IMR-90 (cell line): Measurements from ENCODE around the gene PTAR1. TPM values are rescaled to one million over a fixed set of nuclear protein-coding genes. Genes with fewer than 3 reads are reported as not detected.

Experiments used
- ATAC-seq: fragments of 200-7000 bp; cut with Tn5 transposase; 2 replicates; pipeline ENCODE4 v1.9.1; 2020; ENCODE audit warnings: low read depth, mild to moderate bottlenecking, moderate library complexity
- BruUV-seq: library from RNA; stranded (reverse); fragments of 400-500 nt; replicated peaks from 2 replicates; lab custom pipeline; 2021; lab: Mats Ljungman, UMichigan
- CTCF ChIA-PET: fragments of 300-600 bp; formaldehyde crosslinking; extraction: SDS; loops from one replicate; lab custom pipeline; 2021; ENCODE audit warnings: antibody characterized with exemption; lab: Yijun Ruan, JAX
- POLR2A ChIA-PET: fragments of 300-600 bp; sonication (Branson Sonifier 250); formaldehyde crosslinking; loops from one replicate; lab custom pipeline; 2022; ENCODE audit warnings: antibody characterized with exemption; ENCODE audit not compliant: unreplicated experiment; lab: Charles Lee
- DNase-seq: peaks from one replicate; pipeline ENCODE4 v3.0.0; 2013
- H2AFZ ChIP-seq: replicated peaks from 2 replicates; pipeline ENCODE3; 2013; ENCODE audit warnings: low read length, mild to moderate bottlenecking; ENCODE audit not compliant: poor library complexity
- H2AK5ac ChIP-seq: 2 replicates; pipeline ENCODE4 v1.6.1; 2013; ENCODE audit warnings: low read depth, low read length, inconsistent platforms
- H2AK9ac ChIP-seq: replicated peaks from 2 replicates; pipeline ENCODE3; 2013; ENCODE audit warnings: mild to moderate bottlenecking, low read depth, low read length, moderate library complexity; ENCODE audit not compliant: poor library complexity
- H2BK120ac ChIP-seq: 2 replicates; pipeline ENCODE4 v1.6.1; 2013; ENCODE audit warnings: low read depth, low read length, inconsistent platforms
- H2BK15ac ChIP-seq: 3 replicates; pipeline ENCODE4 v1.6.1; 2013; ENCODE audit warnings: low read depth, low read length, inconsistent platforms
- H2BK20ac ChIP-seq: 2 replicates; pipeline ENCODE4 v1.6.1; 2013; ENCODE audit warnings: low read depth, mild to moderate bottlenecking, inconsistent platforms, low read length, moderate library complexity
- H2BK5ac ChIP-seq: 2 replicates; pipeline ENCODE4 v1.6.1; 2013; ENCODE audit warnings: mild to moderate bottlenecking, low read depth, low read length, inconsistent platforms; ENCODE audit not compliant: poor library complexity, severe bottlenecking
- H3K14ac ChIP-seq: replicated peaks from 2 replicates; pipeline ENCODE4 v1.6.1; 2013; ENCODE audit warnings: low read depth, low read length, inconsistent platforms
- H3K18ac ChIP-seq: 2 replicates; pipeline ENCODE4 v1.6.1; 2013; ENCODE audit warnings: low read depth, low read length, control low read depth
- H3K23ac ChIP-seq: 2 replicates; pipeline ENCODE4 v1.6.1; 2013; ENCODE audit warnings: low read depth, low read length, inconsistent platforms
- H3K27ac ChIP-seq: 2 replicates; pipeline ENCODE4 v1.5.1; 2013; ENCODE audit warnings: mild to moderate bottlenecking, control low read depth, low read length; ENCODE audit not compliant: insufficient read depth
- H3K27me3 ChIP-seq: 2 replicates; pipeline ENCODE4 v1.6.1; 2013; ENCODE audit warnings: low read length; ENCODE audit not compliant: control insufficient read depth, insufficient read depth
- H3K36me3 ChIP-seq: 2 replicates; pipeline ENCODE4 v1.6.1; 2013; ENCODE audit warnings: low read length, mixed read lengths; ENCODE audit not compliant: control insufficient read depth, insufficient read depth
- H3K4ac ChIP-seq: 2 replicates; pipeline ENCODE4 v1.6.1; 2013; ENCODE audit warnings: low read depth, low read length, inconsistent platforms
- H3K4me1 ChIP-seq: 2 replicates; pipeline ENCODE4 v1.6.1; 2013; ENCODE audit warnings: low read length, mixed read lengths; ENCODE audit not compliant: control insufficient read depth, insufficient read depth
- H3K4me2 ChIP-seq: 2 replicates; pipeline ENCODE4 v1.6.1; 2013; ENCODE audit warnings: low read depth, mild to moderate bottlenecking, control low read depth, low read length, moderate library complexity
- H3K4me3 ChIP-seq: 2 replicates; pipeline ENCODE4 v1.5.1; 2013; ENCODE audit warnings: low read depth, mild to moderate bottlenecking, control low read depth, low read length, moderate library complexity; ENCODE audit not compliant: insufficient read depth
- H3K56ac ChIP-seq: 2 replicates; pipeline ENCODE4 v1.6.1; 2013; ENCODE audit warnings: low read length, inconsistent platforms; ENCODE audit not compliant: insufficient read depth; ENCODE audit errors: extremely low read depth
- H3K79me1 ChIP-seq, 2 experiments: 2 replicates each; pipeline ENCODE4 v1.6.1; 2013; ENCODE audit warnings: low read length in 2 of 2, inconsistent platforms in 1 of 2, low read depth in 1 of 2
- H3K9ac ChIP-seq: 2 replicates; pipeline ENCODE4 v1.6.1; 2013; ENCODE audit warnings: low read depth, low read length, control low read depth
- H3K9me1 ChIP-seq: 2 replicates; pipeline ENCODE4 v1.6.1; 2013; ENCODE audit warnings: low read length, inconsistent platforms; ENCODE audit not compliant: insufficient read depth
- H3K9me3 ChIP-seq: 2 replicates; pipeline ENCODE4 v1.6.1; 2013; ENCODE audit warnings: low read length; ENCODE audit not compliant: control insufficient read depth, insufficient read depth
- H4K20me1 ChIP-seq: 2 replicates; pipeline ENCODE4 v1.6.1; 2013; ENCODE audit warnings: low read length, inconsistent platforms; ENCODE audit not compliant: insufficient read depth
- H4K5ac ChIP-seq: 2 replicates; pipeline ENCODE4 v1.6.1; 2013; ENCODE audit warnings: mild to moderate bottlenecking, low read depth, low read length, control low read depth
- H4K8ac ChIP-seq, 2 experiments: 2 replicates each; pipeline ENCODE4 v1.6.1; 2013; ENCODE audit warnings: low read depth in 2 of 2, low read length in 2 of 2, control low read depth in 1 of 2, inconsistent platforms in 1 of 2
- H4K91ac ChIP-seq: 2 replicates; pipeline ENCODE4 v1.6.1; 2013; ENCODE audit warnings: low read depth, low read length, inconsistent platforms; ENCODE audit not compliant: insufficient read depth
- CEBPB ChIP-seq: IDR thresholded peaks from 2 replicates; pipeline ENCODE4 v1.6.1; 2012; ENCODE audit warnings: low read depth, low read length, improper control_type of control experiment
- CHD1 ChIP-seq: IDR thresholded peaks from 2 replicates; pipeline ENCODE4 v1.6.1; 2012; ENCODE audit warnings: low read depth, low read length, improper control_type of control experiment
- CTCF ChIP-seq: conservative IDR thresholded peaks from 2 replicates; pipeline ENCODE4 v1.5.1; 2012; ENCODE audit warnings: mild to moderate bottlenecking, low read depth, low read length, improper control_type of control experiment
- MAFK ChIP-seq: IDR thresholded peaks from 2 replicates; pipeline ENCODE4 v1.6.1; 2012; ENCODE audit warnings: low read depth, low read length, improper control_type of control experiment
- NFE2L2 ChIP-seq: fragments of 150-350 bp; IDR thresholded peaks from 2 replicates; pipeline ENCODE4 v1.6.1; 2016; ENCODE audit warnings: low read depth, mild to moderate bottlenecking, low read length
- RAD21 ChIP-seq: IDR thresholded peaks from 2 replicates; pipeline ENCODE4 v1.6.1; 2012; ENCODE audit warnings: low read length, improper control_type of control experiment
- RCOR1 ChIP-seq: IDR thresholded peaks from 2 replicates; pipeline ENCODE4 v1.6.1; 2012; ENCODE audit warnings: mild to moderate bottlenecking, low read length, improper control_type of control experiment; ENCODE audit not compliant: insufficient replicate concordance
- RFX5 ChIP-seq: IDR thresholded peaks from 2 replicates; pipeline ENCODE4 v1.8.0; 2012; ENCODE audit warnings: low read depth, mild to moderate bottlenecking, low read length, moderate library complexity
- WGBS, 2 experiments: methylation state at CpG; one replicate each; pipeline versions ENCODE4 v1.1.5 to v1.1.7; 2013; ENCODE audit warnings: missing lambda C conversion rate in 2 of 2; ENCODE audit not compliant: insufficient read length in 1 of 2; ENCODE audit errors: extremely low coverage in 2 of 2; 5-methylcytosine and 5-hydroxymethylcytosine counted together
- dilution Hi-C: fragments of 300-500 bp; cut with HindIII; formaldehyde crosslinking; loops from one replicate; pipeline ENCODE4 v1.14.3; 2018; ENCODE audit warnings: low sequenced_read_pairs; ENCODE audit not compliant: unreplicated experiment
- in situ Hi-C: fragments of 300-500 bp; cut with MboI; formaldehyde crosslinking; loops from 3 replicates; pipeline ENCODE4 v1.14.3; 2019; ENCODE audit warnings: low sequenced_read_pairs, inconsistent platforms, mixed read lengths
- intact Hi-C: fragments of 100-400 bp; cut with micrococcal nuclease; formaldehyde crosslinking; loops from 2 replicates; pipeline ENCODE4 v1.10.0; 2022
- polyA plus RNA-seq, 3 experiments: library from polyadenylated mRNA; depleted of rRNA; stranded (reverse); fragments of >200 nt; gene quantifications; 2 replicates each; pipeline ENCODE4 v1.2.3, GENCODE V29; 2012; ENCODE audit warnings: low replicate concordance in 1 of 3
- total RNA-seq: library from RNA; depleted of rRNA; stranded (reverse); fragments of >200 nt; gene quantifications from 2 replicates; pipeline ENCODE4 v1.2.3, GENCODE V29; 2012

The PTAR1 gene
- total and polyA plus RNA-seq, 2 of the 4 experiments (the other 2 are of a cell fraction), result 10.6 to 110 TPM

GRCh38 chr9:69673311-69673640 is 86.5 kb downstream of the PTAR1 start:
- H4K91ac ChIP-seq, result peak overlapping the region; percentile 70; the same call in 1 of the 2 replicates
- ATAC-seq (no peak; the same call in 1 of the 2 replicates), DNase-seq (no peak)
- H4K5ac ChIP-seq, result no peak overlapping the region
- no peaks in the 10 kb centered on the region for H3K9me3 ChIP-seq
- H3K4me2 ChIP-seq, result peak overlapping the region; percentile 84
- in situ Hi-C loops (loop anchor here (10.0 to 25.0 kb wide), 3 partner anchors 202 to 564 kb away; no protein-coding TSS in a partner anchor), dilution Hi-C loops (no loop called here), intact Hi-C loops (loop anchor here (1.0 to 10.0 kb wide), 5 partner anchors 86 to 552 kb away; no protein-coding TSS in a partner anchor)
- H3K56ac ChIP-seq, result no peak overlapping the region
- peak overlapping the region; percentile 55; the same call in 1 of the 2 replicates for H2BK20ac ChIP-seq
- H3K36me3 ChIP-seq, result no peaks in the 10 kb centered on the region
- no CpG with 5 or more reads among the region's 6 CpGs for WGBS, 2 experiments
- H3K14ac ChIP-seq, result peak overlapping the region; percentile 92
- H2BK120ac ChIP-seq, result peak overlapping the region; percentile 87; the same call in 1 of the 2 replicates
- H4K8ac ChIP-seq, result peak overlapping the region; percentile 25 to 92; a peak in 3 of 4 replicates
- peak overlapping the region; percentile 69 for H3K4me3 ChIP-seq
- H3K23ac ChIP-seq, result peak overlapping the region; percentile 93; the same call in 1 of the 2 replicates
- peaks cover 2% of the 10 kb centered on the region; the same call in 1 of the 2 replicates for H4K20me1 ChIP-seq
- peak overlapping the region; percentile 68; the same call in 1 of the 3 replicates for H2BK15ac ChIP-seq
- no TSS peak for BruUV-seq
- H3K4ac ChIP-seq, result peak overlapping the region; percentile 79
- no peak overlapping the region for H3K18ac ChIP-seq
- peaks cover 6% of the 10 kb centered on the region for H3K4me1 ChIP-seq
- peaks cover 17 to 34% of the 10 kb centered on the region in 2 experiments for H3K79me1 ChIP-seq
- peak overlapping the region; percentile 97 for H2AFZ ChIP-seq
- POLR2A ChIA-PET, result interaction anchor here (0.5 kb wide), 1 partner anchor 74 kb away, joined by 4 read pairs; no protein-coding TSS in a partner anchor
- H2BK5ac ChIP-seq, result no peak overlapping the region
- H3K27me3 ChIP-seq, result no peaks in the 10 kb centered on the region
- H3K9ac ChIP-seq, result peak overlapping the region; percentile 78
- no peak overlapping the region for H2AK5ac ChIP-seq
- TF ChIP-seq CEBPB (no peak), MAFK (no peak), NFE2L2 (no peak), RAD21 (no peak), CTCF (no peak), CHD1 (no peak), RFX5 (no peak), RCOR1 (no peak)
- H2AK9ac ChIP-seq, result no peak overlapping the region
- peak overlapping the region; percentile 73 for H3K27ac ChIP-seq
- peaks cover 7% of the 10 kb centered on the region for H3K9me1 ChIP-seq
- CTCF ChIA-PET, result interaction anchor here (0.5 to 1.8 kb wide), 8 partner anchors 15 to 448 kb away, joined by 3 to 11 read pairs (median 4); no protein-coding TSS in a partner anchor
